ENCODE results near the gene HOXD8. TPM values are rescaled to one million over a fixed set of nuclear protein-coding genes. Genes with fewer than 3 reads are reported as not detected.

Gene HOXD8
- total RNA-seq, 1 donor from 2014 or later = not detected

GRCh38 chr2:176164611-176165369, 35.3 kb downstream of the HOXD8 start:
- H3K27ac ChIP-seq (ENCODE audit: low read depth, low read length) = no peak overlapping the region
- no peak overlapping the region for H3K4me3 Mint-ChIP-seq (ENCODE audit: unreplicated experiment)
- peak overlapping the region; percentile 75 for H3K4me2 ChIP-seq (ENCODE audit: low read length)
- peaks cover 8% of the 10 kb centered on the region for H3K4me1 ChIP-seq (ENCODE audit: insufficient read depth, low read length)
- TF ChIP-seq, protein P1, sequence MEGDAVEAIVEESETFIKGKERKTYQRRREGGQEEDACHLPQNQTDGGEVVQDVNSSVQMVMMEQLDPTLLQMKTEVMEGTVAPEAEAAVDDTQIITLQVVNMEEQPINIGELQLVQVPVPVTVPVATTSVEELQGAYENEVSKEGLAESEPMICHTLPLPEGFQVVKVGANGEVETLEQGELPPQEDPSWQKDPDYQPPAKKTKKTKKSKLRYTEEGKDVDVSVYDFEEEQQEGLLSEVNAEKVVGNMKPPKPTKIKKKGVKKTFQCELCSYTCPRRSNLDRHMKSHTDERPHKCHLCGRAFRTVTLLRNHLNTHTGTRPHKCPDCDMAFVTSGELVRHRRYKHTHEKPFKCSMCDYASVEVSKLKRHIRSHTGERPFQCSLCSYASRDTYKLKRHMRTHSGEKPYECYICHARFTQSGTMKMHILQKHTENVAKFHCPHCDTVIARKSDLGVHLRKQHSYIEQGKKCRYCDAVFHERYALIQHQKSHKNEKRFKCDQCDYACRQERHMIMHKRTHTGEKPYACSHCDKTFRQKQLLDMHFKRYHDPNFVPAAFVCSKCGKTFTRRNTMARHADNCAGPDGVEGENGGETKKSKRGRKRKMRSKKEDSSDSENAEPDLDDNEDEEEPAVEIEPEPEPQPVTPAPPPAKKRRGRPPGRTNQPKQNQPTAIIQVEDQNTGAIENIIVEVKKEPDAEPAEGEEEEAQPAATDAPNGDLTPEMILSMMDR (IDR thresholded peaks at IDR 0.05; ENCODE audit: insufficient read depth, low read depth, low read length) = no peak
- peak; percentile 86 for TF ChIP-seq EZH2 (IDR thresholded peaks at IDR 0.05; ENCODE audit: insufficient read depth, low read length)
- DNase-seq (ENCODE audit: low read depth) (peak; percentile 85), FAIRE-seq (no peak)
- H3K4me1 Mint-ChIP-seq (ENCODE audit: low read depth, unreplicated experiment) = no peaks in the 10 kb centered on the region
- H4K20me1 ChIP-seq (ENCODE audit: insufficient read depth, low read length) = no peaks in the 10 kb centered on the region
- no peaks in the 10 kb centered on the region for H3K79me2 ChIP-seq (ENCODE audit: insufficient read depth, low read length)
- peaks cover 84% of the 10 kb centered on the region for H3K27me3 Mint-ChIP-seq (ENCODE audit: low read depth, unreplicated experiment)
- H3K9me3 Mint-ChIP-seq (ENCODE audit: unreplicated experiment) = peaks cover 32% of the 10 kb centered on the region
- H3K4me3 ChIP-seq (ENCODE audit: insufficient read depth, low read depth, low read length) = no peak overlapping the region
- peak overlapping the region; percentile 18 for H3K9ac ChIP-seq (ENCODE audit: low read length)
- H2AFZ ChIP-seq (ENCODE audit: low read depth, low read length) = peak overlapping the region; percentile 10
- H3K27ac Mint-ChIP-seq (ENCODE audit: unreplicated experiment) = no peak overlapping the region
- no peaks in the 10 kb centered on the region for H3K36me3 ChIP-seq (ENCODE audit: insufficient read depth, low read length)
- H3K9me3 ChIP-seq (ENCODE audit: insufficient read depth, low read depth, low read length) = peaks cover 2% of the 10 kb centered on the region
- peaks cover 4% of the 10 kb centered on the region for H3K36me3 Mint-ChIP-seq (ENCODE audit: low read depth, unreplicated experiment)
- peaks cover 73% of the 10 kb centered on the region for H3K27me3 ChIP-seq (ENCODE audit: insufficient read depth, low read length)

DNA sequence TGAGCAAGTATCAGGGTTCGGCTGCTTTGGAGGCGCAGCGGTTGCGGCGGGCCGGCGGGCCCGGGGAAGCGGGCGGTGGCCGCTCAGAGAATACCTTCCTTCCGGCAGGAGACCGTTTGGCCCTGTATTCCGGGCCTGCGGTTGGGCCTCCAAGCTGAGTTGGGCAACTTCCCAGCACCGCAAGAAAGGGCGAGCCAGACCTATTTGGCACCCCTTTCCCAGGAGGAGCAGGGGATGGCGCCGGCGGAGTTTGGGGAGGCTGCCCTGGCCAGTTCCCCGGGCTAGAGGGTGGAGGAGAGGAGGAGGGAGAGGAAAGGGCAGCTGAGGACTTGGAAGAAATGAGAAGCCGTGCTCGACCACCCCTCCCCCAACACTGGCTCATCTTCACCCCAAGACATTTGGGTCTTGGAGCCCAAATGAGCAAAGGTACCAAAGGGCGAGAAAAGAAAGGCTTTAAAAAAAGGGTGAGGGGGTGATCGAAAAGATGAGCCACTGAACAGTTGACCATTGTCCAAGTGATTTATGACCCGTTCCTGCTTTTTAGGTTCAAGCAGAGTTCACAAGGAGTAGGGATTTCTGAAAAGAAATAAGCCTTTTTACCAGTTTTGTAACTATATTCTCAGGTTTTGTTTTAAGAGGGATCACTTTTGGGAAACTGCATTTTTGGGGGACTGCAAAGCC, 36.0 kb downstream of the HOXD8 start:
- peak; percentile 77 for DNase-seq (ENCODE audit: low read depth)
- no peak overlapping the region for H3K27ac Mint-ChIP-seq (ENCODE audit: unreplicated experiment)
- no peak overlapping the region for H3K27ac ChIP-seq (ENCODE audit: low read depth, low read length)
- FAIRE-seq = no peak
- no peaks in the 10 kb centered on the region for H4K20me1 ChIP-seq (ENCODE audit: insufficient read depth, low read length)
- H3K9ac ChIP-seq (ENCODE audit: low read length) = no peak overlapping the region
- peak; percentile 27 for TF ChIP-seq EZH2 (IDR thresholded peaks at IDR 0.05; ENCODE audit: insufficient read depth, low read length)
- TF ChIP-seq, protein P1 (IDR thresholded peaks at IDR 0.05; ENCODE audit: insufficient read depth, low read depth, low read length) = no peak
- H3K4me2 ChIP-seq (ENCODE audit: low read length) = peak overlapping the region; percentile 75
- H2AFZ ChIP-seq (ENCODE audit: low read depth, low read length) = no peak overlapping the region
- peaks cover 71% of the 10 kb centered on the region for H3K27me3 ChIP-seq (ENCODE audit: insufficient read depth, low read length)
- H3K9me3 Mint-ChIP-seq (ENCODE audit: unreplicated experiment) = peaks cover 32% of the 10 kb centered on the region
- H3K79me2 ChIP-seq (ENCODE audit: insufficient read depth, low read length) = no peaks in the 10 kb centered on the region
- no peaks in the 10 kb centered on the region for H3K4me1 Mint-ChIP-seq (ENCODE audit: low read depth, unreplicated experiment)
- H3K4me3 Mint-ChIP-seq (ENCODE audit: unreplicated experiment) = no peak overlapping the region
- peaks cover 86% of the 10 kb centered on the region for H3K27me3 Mint-ChIP-seq (ENCODE audit: low read depth, unreplicated experiment)
- peaks cover 8% of the 10 kb centered on the region for H3K4me1 ChIP-seq (ENCODE audit: insufficient read depth, low read length)
- peaks cover 2% of the 10 kb centered on the region for H3K9me3 ChIP-seq (ENCODE audit: insufficient read depth, low read depth, low read length)
- no peak overlapping the region for H3K4me3 ChIP-seq (ENCODE audit: insufficient read depth, low read depth, low read length)
- H3K36me3 Mint-ChIP-seq (ENCODE audit: low read depth, unreplicated experiment) = peaks cover 4% of the 10 kb centered on the region
- H3K36me3 ChIP-seq (ENCODE audit: insufficient read depth, low read length) = no peaks in the 10 kb centered on the region
